Panc1 (cell line): Measurements from ENCODE around the gene ZBTB7C. TPM values are rescaled to one million over a fixed set of nuclear protein-coding genes. Genes with fewer than 3 reads are reported as not detected.

Experiments used
- ATAC-seq: fragments of 200-7000 bp; cut with Tn5 transposase; 2 replicates; pipeline ENCODE4 v1.9.1; 2020; ENCODE audit warnings: mild to moderate bottlenecking, moderate library complexity
- BruUV-seq: library from RNA; stranded (reverse); fragments of 400-500 nt; replicated peaks from 2 replicates; lab custom pipeline; 2021; lab: Mats Ljungman, UMichigan
- CTCF ChIA-PET: fragments of 300-600 bp; sonication (Branson Sonifier 250); formaldehyde crosslinking; loops from one replicate; lab custom pipeline; 2022; ENCODE audit warnings: antibody characterized with exemption; lab: Charles Lee
- POLR2A ChIA-PET: fragments of 300-600 bp; sonication (Branson Sonifier 250); formaldehyde crosslinking; loops from one replicate; lab custom pipeline; 2022; ENCODE audit warnings: antibody characterized with exemption; lab: Charles Lee
- DNase-seq: peaks from one replicate; pipeline ENCODE4 v3.0.0-alpha.2; 2010; ENCODE audit warnings: low read depth, low spot score
- H3K27ac ChIP-seq: 2 replicates; pipeline ENCODE4 v1.5.1; 2011; ENCODE audit warnings: mild to moderate bottlenecking, low read length, inconsistent platforms
- H3K27me3 ChIP-seq: fragments of 200-500 bp; sonication (Bioruptor generic); 2 replicates; pipeline ENCODE4 v1.6.0; 2014; ENCODE audit warnings: low read length, inconsistent platforms; ENCODE audit not compliant: control insufficient read depth, insufficient read depth
- H3K36me3 ChIP-seq: fragments of 200-500 bp; sonication (Bioruptor generic); 2 replicates; pipeline ENCODE4 v1.5.1; 2014; ENCODE audit warnings: inconsistent platforms, mild to moderate bottlenecking, low read length, moderate library complexity; ENCODE audit not compliant: control insufficient read depth, insufficient read depth
- H3K4me1 ChIP-seq: 2 replicates; pipeline ENCODE4 v1.5.1; 2011; ENCODE audit warnings: inconsistent platforms, mild to moderate bottlenecking, low read length, moderate library complexity; ENCODE audit not compliant: control insufficient read depth, insufficient read depth
- H3K4me3 ChIP-seq, 2 experiments: 2 replicates each; pipeline ENCODE4 v1.5.1; 2011 to 2012; ENCODE audit warnings: low read depth in 2 of 2, low read length in 2 of 2, mild to moderate bottlenecking in 2 of 2, inconsistent platforms in 1 of 2, moderate library complexity in 1 of 2
- H3K9me3 ChIP-seq: fragments of 200-500 bp; sonication (Bioruptor generic); 2 replicates; pipeline ENCODE4 v1.5.1; 2014; ENCODE audit warnings: low read depth, mild to moderate bottlenecking, inconsistent platforms, low read length, moderate library complexity; ENCODE audit not compliant: control insufficient read depth, insufficient read depth
- POLR2AphosphoS5 ChIP-seq: IDR thresholded peaks from 2 replicates; pipeline ENCODE4 v1.6.1; 2012; ENCODE audit warnings: mild to moderate bottlenecking, low read depth, low read length, moderate library complexity
- SIN3A ChIP-seq: IDR thresholded peaks from 2 replicates; pipeline ENCODE4 v1.6.1; 2012; ENCODE audit warnings: low read depth, mild to moderate bottlenecking, low read length, moderate library complexity, borderline replicate concordance; ENCODE audit not compliant: insufficient read depth
- TCF7L2 ChIP-seq: IDR thresholded peaks from 2 replicates; pipeline ENCODE4 v1.6.1; 2011; ENCODE audit warnings: mild to moderate bottlenecking, low read depth, low read length, inconsistent platforms
- in situ Hi-C: cut with HindIII; loops from 2 replicates; pipeline ENCODE4 v1.10.0; 2016; ENCODE audit warnings: low sequenced_read_pairs, low pct_unique_long_range_greater_than_20kb
- intact Hi-C: fragments of 100-400 bp; cut with micrococcal nuclease; formaldehyde crosslinking; loops from one replicate; pipeline ENCODE4 v1.10.0; 2022; ENCODE audit not compliant: unreplicated experiment
- total RNA-seq: library from RNA; stranded (reverse); gene quantifications from one replicate; pipeline ENCODE4 v1.2.1, GENCODE V29; 2021; ENCODE audit not compliant: unreplicated experiment
- TF ChIP-seq, protein P1 (sequence below): fragments of 450-650 bp; IDR thresholded peaks from 2 replicates; pipeline ENCODE4 v1.5.1; 2017; ENCODE audit warnings: mild to moderate bottlenecking
- TF ChIP-seq, protein P2 (sequence below), 2 experiments: IDR thresholded peaks; 2 replicates each; pipeline ENCODE4 v1.6.1; 2011 to 2012; ENCODE audit warnings: low read depth in 2 of 2, control low read depth in 1 of 2, low read length in 1 of 2, mild to moderate bottlenecking in 1 of 2, moderate library complexity in 1 of 2; ENCODE audit not compliant: insufficient read depth in 1 of 2

Gene ZBTB7C
- total RNA-seq, 1 experiment from 2014 or later, result 0.03 TPM

DNA sequence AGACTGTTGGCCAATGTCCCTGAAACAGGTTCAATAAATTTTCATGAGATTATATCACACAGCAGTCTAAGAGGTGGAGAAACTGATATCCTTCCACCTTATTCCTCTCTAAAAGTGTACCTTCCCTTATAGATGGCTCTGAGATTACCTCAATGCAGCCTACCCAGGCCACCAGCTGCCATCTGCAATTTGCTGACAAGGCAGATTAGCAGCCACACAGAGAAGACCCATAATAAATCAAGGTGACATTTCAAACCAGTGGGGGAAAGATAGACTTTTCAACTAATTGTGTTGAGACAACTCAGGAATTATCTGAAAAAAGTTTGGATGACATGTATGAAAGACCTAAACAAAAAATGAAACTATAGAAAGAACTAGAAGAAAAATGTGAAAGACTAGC lies 43.2 kb downstream of the ZBTB7C start:
- no TSS peak for BruUV-seq
- no peaks in the 10 kb centered on the region for H3K9me3 ChIP-seq
- H3K27ac ChIP-seq, result no peak overlapping the region
- intact Hi-C loops (no loop called here), in situ Hi-C loops (no loop called here)
- H3K36me3 ChIP-seq, result no peaks in the 10 kb centered on the region
- no peaks in the 10 kb centered on the region for H3K27me3 ChIP-seq
- ChIA-PET POLR2A (no interaction called here), CTCF (no interaction called here)
- no peaks in the 10 kb centered on the region for H3K4me1 ChIP-seq
- ATAC-seq (no peak), DNase-seq (no peak)
- TF ChIP-seq, protein P1, sequence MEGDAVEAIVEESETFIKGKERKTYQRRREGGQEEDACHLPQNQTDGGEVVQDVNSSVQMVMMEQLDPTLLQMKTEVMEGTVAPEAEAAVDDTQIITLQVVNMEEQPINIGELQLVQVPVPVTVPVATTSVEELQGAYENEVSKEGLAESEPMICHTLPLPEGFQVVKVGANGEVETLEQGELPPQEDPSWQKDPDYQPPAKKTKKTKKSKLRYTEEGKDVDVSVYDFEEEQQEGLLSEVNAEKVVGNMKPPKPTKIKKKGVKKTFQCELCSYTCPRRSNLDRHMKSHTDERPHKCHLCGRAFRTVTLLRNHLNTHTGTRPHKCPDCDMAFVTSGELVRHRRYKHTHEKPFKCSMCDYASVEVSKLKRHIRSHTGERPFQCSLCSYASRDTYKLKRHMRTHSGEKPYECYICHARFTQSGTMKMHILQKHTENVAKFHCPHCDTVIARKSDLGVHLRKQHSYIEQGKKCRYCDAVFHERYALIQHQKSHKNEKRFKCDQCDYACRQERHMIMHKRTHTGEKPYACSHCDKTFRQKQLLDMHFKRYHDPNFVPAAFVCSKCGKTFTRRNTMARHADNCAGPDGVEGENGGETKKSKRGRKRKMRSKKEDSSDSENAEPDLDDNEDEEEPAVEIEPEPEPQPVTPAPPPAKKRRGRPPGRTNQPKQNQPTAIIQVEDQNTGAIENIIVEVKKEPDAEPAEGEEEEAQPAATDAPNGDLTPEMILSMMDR, result no peak
- no peak for TF ChIP-seq SIN3A
- TF ChIP-seq, protein P2, sequence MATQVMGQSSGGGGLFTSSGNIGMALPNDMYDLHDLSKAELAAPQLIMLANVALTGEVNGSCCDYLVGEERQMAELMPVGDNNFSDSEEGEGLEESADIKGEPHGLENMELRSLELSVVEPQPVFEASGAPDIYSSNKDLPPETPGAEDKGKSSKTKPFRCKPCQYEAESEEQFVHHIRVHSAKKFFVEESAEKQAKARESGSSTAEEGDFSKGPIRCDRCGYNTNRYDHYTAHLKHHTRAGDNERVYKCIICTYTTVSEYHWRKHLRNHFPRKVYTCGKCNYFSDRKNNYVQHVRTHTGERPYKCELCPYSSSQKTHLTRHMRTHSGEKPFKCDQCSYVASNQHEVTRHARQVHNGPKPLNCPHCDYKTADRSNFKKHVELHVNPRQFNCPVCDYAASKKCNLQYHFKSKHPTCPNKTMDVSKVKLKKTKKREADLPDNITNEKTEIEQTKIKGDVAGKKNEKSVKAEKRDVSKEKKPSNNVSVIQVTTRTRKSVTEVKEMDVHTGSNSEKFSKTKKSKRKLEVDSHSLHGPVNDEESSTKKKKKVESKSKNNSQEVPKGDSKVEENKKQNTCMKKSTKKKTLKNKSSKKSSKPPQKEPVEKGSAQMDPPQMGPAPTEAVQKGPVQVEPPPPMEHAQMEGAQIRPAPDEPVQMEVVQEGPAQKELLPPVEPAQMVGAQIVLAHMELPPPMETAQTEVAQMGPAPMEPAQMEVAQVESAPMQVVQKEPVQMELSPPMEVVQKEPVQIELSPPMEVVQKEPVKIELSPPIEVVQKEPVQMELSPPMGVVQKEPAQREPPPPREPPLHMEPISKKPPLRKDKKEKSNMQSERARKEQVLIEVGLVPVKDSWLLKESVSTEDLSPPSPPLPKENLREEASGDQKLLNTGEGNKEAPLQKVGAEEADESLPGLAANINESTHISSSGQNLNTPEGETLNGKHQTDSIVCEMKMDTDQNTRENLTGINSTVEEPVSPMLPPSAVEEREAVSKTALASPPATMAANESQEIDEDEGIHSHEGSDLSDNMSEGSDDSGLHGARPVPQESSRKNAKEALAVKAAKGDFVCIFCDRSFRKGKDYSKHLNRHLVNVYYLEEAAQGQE (IDR thresholded peaks at IDR 0.05; ENCODE audit: insufficient read depth in 1 of 2, low read depth in 2 of 2, low read length in 1 of 2), result no peak
- no peak for TF ChIP-seq TCF7L2
- no peak for TF ChIP-seq POLR2AphosphoS5
- H3K4me3 ChIP-seq, result no peak overlapping the region

- DNase-seq, result no peak
- in situ Hi-C loops, result no loop called here
- Histone ChIP-seq H3K27me3 (no peaks in the 10 kb centered on the region), H3K36me3 (no peaks in the 10 kb centered on the region), H3K9me3 (no peaks in the 10 kb centered on the region), H3K4me3 (no peak overlapping the region), H3K4me1 (no peaks in the 10 kb centered on the region), H3K27ac (no peak overlapping the region)
- BruUV-seq, result no TSS peak
- no peak for ATAC-seq
- TF ChIP-seq TCF7L2, result no peak
- TF ChIP-seq, protein P1, result no peak
- POLR2A ChIA-PET, result no interaction called here
- intact Hi-C loops, result no loop called here
- CTCF ChIA-PET, result no interaction called here
Observed at GRCh38 chr18:48364146-48364545, 45.0 kb downstream of the ZBTB7C start.

DNA sequence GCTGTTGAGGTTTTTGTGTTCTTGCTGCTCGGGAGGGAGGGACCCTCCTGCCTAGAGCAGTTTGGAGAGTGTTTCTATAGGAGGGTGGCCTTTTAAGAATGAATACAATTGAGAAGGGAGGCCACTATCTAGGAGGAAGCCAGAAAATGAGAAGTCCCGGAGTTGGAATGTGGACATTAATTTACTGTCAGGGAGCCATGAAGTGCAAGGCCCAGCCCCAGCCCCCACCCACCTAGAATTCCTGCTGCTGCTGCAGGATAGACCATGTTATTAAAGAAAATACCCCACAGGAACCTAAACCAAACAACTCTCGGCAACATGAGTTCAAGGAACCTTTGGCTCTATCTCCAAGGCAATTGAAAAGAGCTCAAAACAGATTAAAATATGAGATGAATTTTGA lies 46.0 kb downstream of the ZBTB7C start:
- ATAC-seq, result no peak
- no peak overlapping the region for H3K4me3 ChIP-seq
- ChIA-PET POLR2A (no interaction called here), CTCF (no interaction called here)
- no peak for TF ChIP-seq TCF7L2
- no peak for TF ChIP-seq SIN3A
- TF ChIP-seq, protein P1, result no peak
- TF ChIP-seq POLR2AphosphoS5, result no peak
- TF ChIP-seq, protein P2 (IDR thresholded peaks at IDR 0.05; ENCODE audit: insufficient read depth in 1 of 2, low read depth in 2 of 2, low read length in 1 of 2), result no peak
- DNase-seq, result no peak
- H3K27me3 ChIP-seq, result no peaks in the 10 kb centered on the region
- H3K36me3 ChIP-seq, result no peaks in the 10 kb centered on the region
- H3K4me1 ChIP-seq, result no peaks in the 10 kb centered on the region
- H3K9me3 ChIP-seq, result no peaks in the 10 kb centered on the region
- in situ Hi-C loops (no loop called here), intact Hi-C loops (no loop called here)
- no TSS peak for BruUV-seq
- H3K27ac ChIP-seq, result no peak overlapping the region
